Activated T-cell treated with anti-CD3 and anti-CD28 coated beads for 48 hours (primary cell): Measurements from ENCODE around the gene FAM114A1.
"Not testable (repeated sequence)": the region's sequence is repeated elsewhere in the genome, so short reads cannot be mapped to it uniquely, and the experiment has no call there.

Experiments
- DNase-seq: peaks from one replicate; pipeline ENCODE4 v3.0.0-alpha.2; 2020; ENCODE audit warnings: low read depth

The FAM114A1 gene

GRCh38 chr4:38967260-38968095 is 99.9 kb downstream of the FAM114A1 start:
- no peak for DNase-seq

GRCh38 chr4:38968668-38969067 is 101.1 kb downstream of the FAM114A1 start:
- DNase-seq, result no peak

- DNase-seq, result no peak
Measured at GRCh38 chr4:38976308-38976707, 108.7 kb downstream of the FAM114A1 start.

GRCh38 chr4:38979081-38979480 is 111.5 kb downstream of the FAM114A1 start:
- DNase-seq, result no peak

GRCh38 chr4:38979511-38980230 is 112.1 kb downstream of the FAM114A1 start:
- DNase-seq, result no peak

GRCh38 chr4:38980903-38981676 is 113.5 kb downstream of the FAM114A1 start:
- no peak for DNase-seq

- DNase-seq, result no peak
Measured at GRCh38 chr4:38982361-38983095, 114.9 kb downstream of the FAM114A1 start.

GRCh38 chr4:38983291-38983690 is 115.7 kb downstream of the FAM114A1 start:
- DNase-seq, result no peak

GRCh38 chr4:38983787-38984598 is 116.4 kb downstream of the FAM114A1 start:
- DNase-seq, result no peak

- no peak for DNase-seq
Measured at GRCh38 chr4:38985410-38986100, 117.9 kb downstream of the FAM114A1 start.

GRCh38 chr4:38987491-38987890 is 119.9 kb downstream of the FAM114A1 start:
- DNase-seq, result no peak

GRCh38 chr4:38988353-38988752 is 120.7 kb downstream of the FAM114A1 start:
- not testable (repeated sequence) for DNase-seq

- DNase-seq, result no peak
Measured at GRCh38 chr4:38989487-38989886, 121.9 kb downstream of the FAM114A1 start.

GRCh38 chr4:38990241-38990640 is 122.6 kb downstream of the FAM114A1 start:
- DNase-seq, result no peak

- DNase-seq, result no peak
Measured at GRCh38 chr4:38993683-38994082, 126.1 kb downstream of the FAM114A1 start.

GRCh38 chr4:38994135-38994534 is 126.5 kb downstream of the FAM114A1 start:
- no peak for DNase-seq
